Dendritic cell treated with granulocyte-macrophage colony-stimulating factor and Interleukin-4, amounts not matched to agents 40 ng/mL and 50 ng/mL, for 4 days (primary cell): ENCODE results near the gene KCNIP3.
A peak's percentile ranks its signal among the peaks of the same experiment; 100 is the strongest.
"Not testable (repeated sequence)": the region's sequence is repeated elsewhere in the genome, so short reads cannot be mapped to it uniquely, and the experiment has no call there.

Experiments
- H3K27ac Mint-ChIP-seq: one replicate; pipeline ENCODE4 v1.8.0; 2022; ENCODE audit warnings: mild to moderate bottlenecking, mixed read lengths
- H3K27me3 Mint-ChIP-seq: one replicate; pipeline ENCODE4 v1.8.0; 2022; ENCODE audit warnings: mild to moderate bottlenecking, mixed read lengths
- H3K36me3 Mint-ChIP-seq: one replicate; pipeline ENCODE4 v1.8.0; 2022; ENCODE audit warnings: low read depth, mixed read lengths
- H3K4me1 Mint-ChIP-seq: one replicate; pipeline ENCODE4 v1.8.0; 2022; ENCODE audit warnings: low read depth, mixed read lengths
- H3K4me3 Mint-ChIP-seq: one replicate; pipeline ENCODE4 v1.8.0; 2022; ENCODE audit warnings: mild to moderate bottlenecking, moderate library complexity, mixed read lengths
- H3K9me3 Mint-ChIP-seq: one replicate; pipeline ENCODE4 v1.8.0; 2022; ENCODE audit warnings: mixed read lengths
- intact Hi-C: fragments of 100-400 bp; cut with micrococcal nuclease; formaldehyde crosslinking; loops from one replicate; pipeline ENCODE4 v1.15.0; 2022

The KCNIP3 gene

DNA sequence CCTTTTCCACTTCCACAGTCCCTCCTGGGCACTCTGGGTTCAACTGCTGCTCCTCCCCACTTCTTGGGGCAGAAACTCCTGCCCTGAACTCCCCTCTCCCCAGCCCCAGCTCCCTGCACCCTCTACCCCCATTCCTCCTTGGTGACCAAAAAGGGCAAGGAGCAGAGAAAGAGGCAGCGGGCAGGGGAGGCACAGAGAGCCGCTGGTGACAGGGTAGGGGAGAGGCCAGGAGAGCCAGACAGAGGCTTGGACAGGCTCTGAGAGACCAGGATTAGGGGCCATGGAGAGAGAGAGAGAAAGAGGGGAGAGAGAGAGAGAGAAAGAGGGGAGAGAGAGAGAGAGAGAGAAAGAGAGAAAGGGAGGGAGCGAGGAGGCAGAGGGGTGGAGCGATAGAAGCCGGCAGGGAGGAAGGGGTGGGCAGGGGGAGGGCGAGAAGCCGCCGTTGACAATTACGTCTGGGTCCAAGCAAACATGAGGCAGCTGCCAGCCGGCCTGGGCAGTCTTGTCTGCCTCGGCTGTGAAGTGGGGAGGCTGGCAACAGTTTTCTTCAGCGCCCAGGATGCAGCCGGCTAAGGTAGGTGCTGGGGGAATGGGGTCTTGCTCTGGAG, at the start of gene KCNIP3:
KCNIP3 (plus strand) TSS at position 468 of the 608 bp plus-strand sequence; CDS start at position 560, 92 bp downstream.
- Mint-ChIP-seq H3K27ac (no peak within 1 kb of the TSS), H3K36me3 (no peaks in the 10 kb centered on the region), H3K4me1 (peaks cover 4% of the 10 kb centered on the region), H3K9me3 (no peaks in the 10 kb centered on the region), H3K4me3 (no peak within 1 kb of the TSS), H3K27me3 (peaks cover 11% of the 10 kb centered on the region)
- intact Hi-C loops, result no loop called here

DNA sequence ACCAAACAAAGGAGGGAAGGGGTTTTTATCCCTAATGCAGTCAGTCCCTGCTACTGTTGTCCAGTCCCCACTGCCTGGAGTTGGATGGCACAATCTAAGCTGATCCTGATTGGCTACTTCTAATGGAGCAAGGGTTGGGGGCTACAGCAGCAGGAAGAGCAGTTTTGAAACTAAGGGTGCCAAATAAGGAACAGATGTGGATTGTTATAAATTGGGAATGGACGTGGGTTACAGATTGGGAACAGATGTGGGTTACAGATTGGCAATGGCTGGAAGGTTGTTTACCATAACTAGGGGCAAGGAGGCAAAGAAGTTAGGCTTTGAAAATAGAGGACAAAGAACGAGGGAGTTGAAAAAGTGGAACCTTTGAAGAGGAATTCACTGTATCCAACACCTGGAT, 38.9 kb upstream of the KCNIP3 start:
- Mint-ChIP-seq H3K9me3 (peaks cover 36% of the 10 kb centered on the region), H3K4me3 (no peak overlapping the region), H3K4me1 (peaks cover 33% of the 10 kb centered on the region), H3K27me3 (peaks cover 1% of the 10 kb centered on the region), H3K27ac (no peak overlapping the region), H3K36me3 (no peaks in the 10 kb centered on the region)
- intact Hi-C loops, result no loop called here

DNA sequence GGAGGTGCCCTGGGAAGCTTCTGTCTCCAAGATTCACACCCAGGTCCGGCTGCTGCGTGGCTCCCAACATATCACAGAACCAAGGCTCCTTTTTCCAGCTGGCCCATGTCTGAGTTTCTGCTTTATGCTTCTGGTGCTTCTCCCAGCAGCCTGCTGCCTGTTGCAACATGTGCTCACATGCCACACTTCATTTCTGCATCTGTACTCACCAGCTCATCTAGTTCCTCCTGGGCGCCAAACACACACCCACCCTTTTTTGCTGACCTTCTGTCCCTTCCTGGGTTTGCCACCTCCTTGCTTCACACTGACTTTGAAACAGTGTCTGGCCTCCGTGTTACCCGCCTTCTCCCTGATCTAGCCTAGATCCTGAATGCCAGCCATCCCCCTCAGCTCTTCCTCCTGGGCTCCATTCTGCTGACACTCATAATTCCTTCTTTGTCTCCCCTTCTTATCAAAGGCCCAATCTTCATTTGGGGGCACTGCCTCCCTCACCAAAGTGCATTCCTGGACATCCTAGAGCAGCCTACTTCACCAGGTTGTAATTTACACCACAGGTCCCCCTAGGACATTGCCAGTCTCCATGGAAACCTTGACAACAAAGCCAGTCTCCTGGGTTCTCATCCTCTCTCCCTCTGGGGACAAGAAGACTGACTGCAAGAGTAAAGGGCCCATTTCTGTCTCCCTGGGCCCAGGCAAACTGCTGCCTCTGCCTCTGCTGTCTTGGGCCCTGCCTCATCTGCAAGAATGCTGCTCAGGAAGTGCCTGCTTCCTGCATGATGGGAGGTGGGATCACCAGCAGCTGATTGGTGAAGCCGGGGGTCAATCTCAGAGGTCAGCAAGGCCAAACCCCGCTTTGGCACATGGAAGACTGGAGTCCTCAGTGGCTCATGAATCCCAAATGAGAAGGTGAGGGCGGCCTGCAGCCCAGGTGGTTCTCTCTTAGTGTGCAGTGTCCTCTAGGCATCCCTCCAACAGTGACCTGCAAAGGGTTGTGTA, 36.8 kb upstream of the KCNIP3 start:
- Mint-ChIP-seq H3K9me3 (peaks cover 31% of the 10 kb centered on the region), H3K4me3 (no peak overlapping the region), H3K4me1 (peaks cover 33% of the 10 kb centered on the region), H3K27ac (peak overlapping the region; percentile 0), H3K27me3 (peaks cover 7% of the 10 kb centered on the region), H3K36me3 (no peaks in the 10 kb centered on the region)
- intact Hi-C loops, result no loop called here

DNA sequence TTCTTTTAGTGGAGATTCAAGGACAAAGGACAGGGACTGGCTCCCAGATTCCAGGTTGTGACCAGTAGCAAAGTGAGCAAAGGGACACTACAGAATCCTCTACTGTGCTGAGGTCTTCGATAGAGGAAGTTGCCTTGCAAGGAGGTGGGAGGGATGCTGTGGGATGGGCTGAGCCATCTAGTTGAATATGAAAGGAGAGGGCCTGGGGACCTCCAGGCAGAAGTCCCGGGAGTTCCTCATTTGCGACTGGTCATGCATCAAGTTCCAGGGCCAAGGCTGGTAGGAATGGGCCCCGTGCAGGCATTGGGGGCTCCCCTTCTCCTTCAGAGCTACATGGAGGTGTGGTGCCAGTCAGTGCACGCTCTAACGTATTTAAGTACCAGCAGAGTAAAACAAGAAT, 35.5 kb upstream of the KCNIP3 start:
- Mint-ChIP-seq H3K9me3 (peaks cover 18% of the 10 kb centered on the region), H3K27me3 (peaks cover 11% of the 10 kb centered on the region), H3K27ac (no peak overlapping the region), H3K4me1 (peaks cover 33% of the 10 kb centered on the region), H3K36me3 (no peaks in the 10 kb centered on the region), H3K4me3 (no peak overlapping the region)
- intact Hi-C loops, result no loop called here

DNA sequence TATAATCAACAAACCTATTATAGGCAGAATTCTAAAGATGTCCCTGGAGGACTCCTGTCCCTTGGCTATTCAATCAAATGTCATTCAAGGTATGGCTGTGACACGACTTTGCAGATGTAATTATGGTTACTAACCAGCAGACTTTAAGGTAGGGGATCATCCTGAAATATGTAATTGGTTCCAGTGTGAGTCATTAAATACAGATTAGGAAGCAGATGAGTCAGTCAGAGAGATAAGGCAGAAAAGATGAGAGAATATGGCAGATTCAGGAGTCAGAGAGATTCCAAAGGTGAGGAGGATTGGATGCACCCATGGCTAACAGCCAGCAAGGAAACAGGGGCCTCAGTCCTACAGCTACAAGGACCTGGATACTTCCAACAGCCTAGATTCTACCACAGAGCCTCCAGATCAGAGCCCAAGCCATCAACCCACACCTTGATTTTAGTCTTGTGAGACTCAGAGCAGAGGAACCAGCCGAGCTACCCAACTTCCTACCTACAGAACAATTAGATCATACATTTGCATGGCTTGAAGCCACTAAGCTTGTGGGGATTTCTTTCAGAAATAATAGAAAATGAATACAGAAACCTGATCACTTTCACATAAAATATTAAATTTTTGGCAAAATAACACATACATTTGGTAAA, 34.1 kb upstream of the KCNIP3 start:
- Mint-ChIP-seq H3K27me3 (peaks cover 11% of the 10 kb centered on the region), H3K4me3 (no peak overlapping the region), H3K9me3 (peaks cover 8% of the 10 kb centered on the region), H3K27ac (no peak overlapping the region), H3K4me1 (peaks cover 33% of the 10 kb centered on the region), H3K36me3 (no peaks in the 10 kb centered on the region)
- intact Hi-C loops, result no loop called here

DNA sequence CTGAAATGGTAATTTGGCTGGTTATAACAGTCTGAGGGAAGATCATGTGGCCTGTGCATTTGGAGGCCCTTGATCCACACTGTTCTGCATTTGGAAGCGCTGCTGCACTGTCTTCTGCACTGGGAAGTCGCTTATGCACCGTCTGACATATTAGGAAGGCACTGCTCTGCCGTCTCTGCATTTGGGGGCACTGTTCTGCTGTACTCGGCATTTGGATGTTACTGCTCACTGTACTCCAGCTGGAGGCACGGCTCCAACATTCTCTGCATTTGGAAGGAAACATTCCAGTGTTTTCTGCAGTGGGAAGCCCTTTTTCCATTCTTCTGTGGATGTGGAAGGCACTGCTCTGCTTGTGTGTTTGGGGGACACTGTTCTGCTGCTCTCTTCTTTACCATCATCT, 32.5 kb upstream of the KCNIP3 start:
- H3K27ac Mint-ChIP-seq, result no peak overlapping the region
- no peak overlapping the region for H3K4me3 Mint-ChIP-seq
- H3K27me3 Mint-ChIP-seq, result peaks cover 11% of the 10 kb centered on the region
- no peaks in the 10 kb centered on the region for H3K9me3 Mint-ChIP-seq
- intact Hi-C loops, result no loop called here
- peaks cover 24% of the 10 kb centered on the region for H3K4me1 Mint-ChIP-seq
- H3K36me3 Mint-ChIP-seq, result no peaks in the 10 kb centered on the region

DNA sequence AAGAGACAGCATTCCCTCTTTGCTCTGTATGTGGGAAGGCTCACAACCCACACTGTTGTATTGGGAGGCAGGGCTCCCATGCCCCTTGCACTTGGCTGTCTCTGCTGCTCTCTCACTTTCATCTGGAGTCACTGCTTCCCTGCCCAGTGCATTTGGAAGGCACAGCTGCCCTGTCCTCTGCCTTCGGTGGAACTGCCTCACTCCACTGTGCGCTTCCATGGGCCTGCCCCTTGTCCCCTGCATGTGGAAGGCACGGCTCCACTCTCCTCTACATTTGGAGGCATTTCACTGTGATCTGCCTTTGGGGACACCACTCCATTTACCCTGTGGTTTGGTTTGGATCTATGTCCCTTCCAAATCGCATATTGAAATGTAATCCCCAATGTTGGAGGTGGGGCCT, 32.0 kb upstream of the KCNIP3 start:
- no peaks in the 10 kb centered on the region for H3K9me3 Mint-ChIP-seq
- no peaks in the 10 kb centered on the region for H3K36me3 Mint-ChIP-seq
- intact Hi-C loops, result no loop called here
- H3K4me1 Mint-ChIP-seq, result peaks cover 18% of the 10 kb centered on the region
- no peak overlapping the region for H3K4me3 Mint-ChIP-seq
- peaks cover 11% of the 10 kb centered on the region for H3K27me3 Mint-ChIP-seq
- H3K27ac Mint-ChIP-seq, result no peak overlapping the region

DNA sequence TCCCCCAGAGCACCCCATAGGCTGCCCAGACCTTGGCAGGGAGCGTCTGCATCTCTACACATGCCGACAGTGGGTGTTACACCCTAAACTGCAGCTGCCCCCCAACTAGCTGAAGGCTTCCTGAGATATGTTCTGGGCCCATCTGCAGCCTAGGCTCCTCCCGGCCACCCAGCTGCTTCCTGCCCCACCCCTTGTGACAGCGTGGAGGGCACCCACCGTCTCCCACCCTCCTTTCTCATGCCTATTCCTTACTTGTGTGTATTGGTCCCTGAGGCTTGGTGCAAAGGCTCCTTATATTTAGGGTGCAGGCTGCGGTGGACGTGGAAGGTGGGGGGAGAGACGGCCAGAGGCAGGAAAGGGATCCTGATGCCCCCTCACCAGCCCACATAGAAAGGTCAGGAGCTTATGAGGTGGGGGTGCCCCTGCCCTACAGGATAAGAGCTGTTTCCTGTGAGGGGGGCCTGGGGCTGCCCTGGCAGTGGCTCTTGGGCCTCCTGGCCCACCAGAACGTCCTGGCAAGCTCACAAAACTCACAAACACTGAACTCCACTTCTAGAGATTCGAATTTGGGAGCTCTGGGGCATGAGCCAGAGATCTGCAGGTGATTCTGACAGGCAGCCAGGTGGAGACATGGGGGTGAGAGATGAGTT, 30.2 kb upstream of the KCNIP3 start:
- intact Hi-C loops, result no loop called here
- no peaks in the 10 kb centered on the region for H3K36me3 Mint-ChIP-seq
- H3K9me3 Mint-ChIP-seq, result no peaks in the 10 kb centered on the region
- no peak overlapping the region for H3K27ac Mint-ChIP-seq
- peaks cover under 1% of the 10 kb centered on the region for H3K4me1 Mint-ChIP-seq
- H3K4me3 Mint-ChIP-seq, result no peak overlapping the region
- peaks cover 11% of the 10 kb centered on the region for H3K27me3 Mint-ChIP-seq

DNA sequence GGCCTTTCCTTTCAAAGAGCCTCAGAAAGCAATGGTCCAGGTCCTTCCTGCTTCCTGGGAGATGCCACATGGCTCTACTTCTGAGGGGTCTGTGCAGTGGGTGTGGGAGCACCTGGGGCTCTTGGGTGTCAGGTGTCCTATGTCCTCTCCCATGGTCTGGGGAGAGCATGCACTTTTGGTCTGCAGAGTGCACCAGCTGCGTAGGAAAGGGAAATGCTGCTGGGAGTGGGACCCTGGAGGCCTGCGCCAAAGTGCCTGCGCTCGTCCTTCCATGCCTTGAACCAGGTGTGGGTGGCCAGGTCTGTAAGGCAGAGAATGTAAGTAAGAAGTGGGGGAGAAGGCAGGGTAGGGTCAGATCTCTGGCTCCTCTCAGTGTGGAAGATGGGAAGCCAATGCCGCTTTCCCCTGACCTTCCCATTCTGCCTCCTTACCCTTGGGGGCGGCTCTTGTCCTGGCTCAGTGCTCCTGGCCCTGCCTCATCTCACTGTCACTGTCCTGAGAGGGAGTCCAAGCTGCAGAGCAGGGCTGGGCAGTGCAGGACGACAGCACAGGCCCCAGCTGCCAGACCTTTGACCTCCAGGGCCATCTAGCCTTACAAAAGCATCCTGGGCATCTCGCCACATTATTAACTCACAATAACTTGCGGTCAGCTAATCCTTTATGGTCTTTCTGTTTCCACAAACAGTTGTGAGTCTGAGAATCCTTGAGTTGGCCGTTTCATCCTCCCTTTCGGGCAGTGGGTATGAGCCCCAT, 29.5 kb upstream of the KCNIP3 start:
- no peak overlapping the region for H3K27ac Mint-ChIP-seq
- H3K9me3 Mint-ChIP-seq, result no peaks in the 10 kb centered on the region
- no peaks in the 10 kb centered on the region for H3K4me1 Mint-ChIP-seq
- peaks cover 11% of the 10 kb centered on the region for H3K27me3 Mint-ChIP-seq
- H3K36me3 Mint-ChIP-seq, result no peaks in the 10 kb centered on the region
- intact Hi-C loops, result no loop called here
- no peak overlapping the region for H3K4me3 Mint-ChIP-seq

DNA sequence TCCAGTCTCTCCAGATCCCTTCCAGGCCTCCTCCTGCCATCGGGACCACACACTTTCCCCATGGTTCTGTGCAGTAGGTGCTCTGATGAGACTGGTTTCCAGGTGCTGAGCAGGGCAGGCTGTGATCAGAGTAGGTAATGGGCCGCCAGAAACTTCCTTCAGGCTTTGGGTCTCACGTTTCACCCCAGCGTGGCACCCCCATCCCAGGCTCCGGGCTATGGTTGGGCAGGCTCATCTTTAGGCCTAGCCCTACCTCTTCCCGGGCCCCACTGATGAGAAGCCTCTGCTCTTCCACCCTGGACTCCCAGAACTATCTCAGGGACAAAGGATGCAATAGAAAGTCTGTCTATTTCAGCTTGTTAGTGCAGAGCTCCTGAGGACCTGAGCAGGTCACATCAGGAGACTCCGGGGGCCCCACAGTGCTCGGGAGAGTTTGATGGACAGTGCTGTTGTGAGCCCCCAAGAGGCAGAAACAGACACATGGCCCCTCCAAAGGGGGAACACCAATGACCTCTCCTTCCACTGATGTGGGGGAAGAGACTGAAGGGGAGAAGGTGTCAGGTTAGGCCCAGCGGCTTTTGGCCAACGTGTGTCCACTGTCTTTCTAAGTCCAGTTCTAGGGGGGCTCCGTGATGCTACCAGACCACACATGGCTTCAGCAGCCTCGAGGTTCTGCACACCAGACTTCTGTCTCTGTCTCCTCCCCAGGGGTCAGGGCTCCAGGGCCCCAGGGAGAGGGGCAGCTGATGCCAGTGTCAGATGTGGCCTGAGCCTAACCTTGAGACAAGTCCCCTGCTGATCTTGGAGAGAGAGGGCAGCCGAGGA, 28.7 kb upstream of the KCNIP3 start:
- Mint-ChIP-seq H3K9me3 (no peaks in the 10 kb centered on the region), H3K27ac (no peak overlapping the region), H3K4me3 (no peak overlapping the region), H3K36me3 (no peaks in the 10 kb centered on the region), H3K27me3 (peaks cover 11% of the 10 kb centered on the region), H3K4me1 (peaks cover 5% of the 10 kb centered on the region)
- intact Hi-C loops, result no loop called here

DNA sequence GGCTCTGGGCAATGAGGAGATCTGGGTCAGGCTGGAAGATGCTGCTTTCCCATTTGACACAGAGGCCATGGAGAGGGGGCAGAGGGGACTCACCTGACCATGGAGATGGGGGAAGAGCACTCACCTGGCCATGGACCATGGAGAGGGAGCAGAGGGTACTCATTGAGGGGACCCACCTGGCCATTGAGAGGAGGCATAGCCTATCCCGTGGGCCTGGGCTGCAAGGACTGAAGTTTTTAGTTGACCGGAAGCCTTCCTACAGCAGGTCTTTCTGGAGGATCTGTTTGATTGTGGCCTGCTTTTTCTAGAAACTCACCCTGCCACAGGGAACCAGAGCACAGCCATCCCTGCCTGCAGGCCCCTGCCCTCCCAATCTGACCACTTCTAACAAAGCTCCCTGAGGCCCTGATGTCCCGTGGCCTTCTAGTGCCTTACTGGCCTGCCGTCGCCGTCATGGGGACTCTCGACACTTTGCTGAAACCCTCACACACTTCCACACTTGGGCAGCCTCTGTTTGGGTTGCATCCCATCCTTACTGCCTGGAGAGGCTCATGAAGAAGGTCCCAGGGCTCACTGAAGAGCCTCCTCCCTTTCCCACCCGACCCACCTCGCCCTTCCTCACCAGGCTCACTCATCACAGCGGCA, 28.0 kb upstream of the KCNIP3 start:
- H3K36me3 Mint-ChIP-seq, result no peaks in the 10 kb centered on the region
- H3K9me3 Mint-ChIP-seq, result no peaks in the 10 kb centered on the region
- peaks cover 5% of the 10 kb centered on the region for H3K4me1 Mint-ChIP-seq
- H3K27ac Mint-ChIP-seq, result no peak overlapping the region
- intact Hi-C loops, result no loop called here
- H3K4me3 Mint-ChIP-seq, result no peak overlapping the region
- H3K27me3 Mint-ChIP-seq, result peaks cover 11% of the 10 kb centered on the region

DNA sequence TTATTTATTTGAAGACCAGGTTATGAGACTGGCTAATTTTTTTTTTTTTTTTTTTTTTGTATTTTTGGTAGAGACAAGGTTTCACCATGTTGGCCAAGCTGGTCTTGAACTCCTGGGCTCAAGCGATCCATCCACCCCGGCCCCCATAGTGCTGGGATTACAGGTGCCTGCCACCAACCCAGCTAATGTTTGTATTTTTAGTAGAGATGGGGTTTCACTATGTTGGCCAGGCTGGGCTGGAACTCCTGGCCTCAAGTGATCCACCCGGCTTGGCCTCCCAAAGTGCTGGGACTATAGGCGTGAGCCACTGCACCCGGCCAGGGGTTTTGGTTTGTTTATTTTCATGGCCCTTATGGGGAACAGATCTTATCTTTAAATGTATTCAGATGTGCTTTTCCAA, 27.4 kb upstream of the KCNIP3 start:
- intact Hi-C loops, H3K36me3 Mint-ChIP-seq, H3K9me3 Mint-ChIP-seq, H3K27me3 Mint-ChIP-seq, H3K4me3 Mint-ChIP-seq, H3K4me1 Mint-ChIP-seq, H3K27ac Mint-ChIP-seq: not testable (repeated sequence)
